Testis (tissue), 2 donors: ENCODE measurements around the gene INTS3.

Source experiments
- POLR2A ChIP-seq: fragments of 450-650 bp; IDR thresholded peaks from one replicate; pipeline ENCODE4 v1.6.1; 2017; ENCODE audit warnings: antibody characterized with exemption, mild to moderate bottlenecking, moderate library complexity
- TF ChIP-seq, protein P1 (sequence below), 3 experiments: fragments of 450-650 bp in 2 of 3; fragments of 200-600 bp in 1 of 3; sonication (generic) in 1 of 3; IDR thresholded peaks; one replicate each; pipeline ENCODE4 v1.5.1; 2016 to 2019; ENCODE audit warnings: antibody characterized with exemption in 3 of 3, mild to moderate bottlenecking in 2 of 3, moderate library complexity in 1 of 3

DNA sequence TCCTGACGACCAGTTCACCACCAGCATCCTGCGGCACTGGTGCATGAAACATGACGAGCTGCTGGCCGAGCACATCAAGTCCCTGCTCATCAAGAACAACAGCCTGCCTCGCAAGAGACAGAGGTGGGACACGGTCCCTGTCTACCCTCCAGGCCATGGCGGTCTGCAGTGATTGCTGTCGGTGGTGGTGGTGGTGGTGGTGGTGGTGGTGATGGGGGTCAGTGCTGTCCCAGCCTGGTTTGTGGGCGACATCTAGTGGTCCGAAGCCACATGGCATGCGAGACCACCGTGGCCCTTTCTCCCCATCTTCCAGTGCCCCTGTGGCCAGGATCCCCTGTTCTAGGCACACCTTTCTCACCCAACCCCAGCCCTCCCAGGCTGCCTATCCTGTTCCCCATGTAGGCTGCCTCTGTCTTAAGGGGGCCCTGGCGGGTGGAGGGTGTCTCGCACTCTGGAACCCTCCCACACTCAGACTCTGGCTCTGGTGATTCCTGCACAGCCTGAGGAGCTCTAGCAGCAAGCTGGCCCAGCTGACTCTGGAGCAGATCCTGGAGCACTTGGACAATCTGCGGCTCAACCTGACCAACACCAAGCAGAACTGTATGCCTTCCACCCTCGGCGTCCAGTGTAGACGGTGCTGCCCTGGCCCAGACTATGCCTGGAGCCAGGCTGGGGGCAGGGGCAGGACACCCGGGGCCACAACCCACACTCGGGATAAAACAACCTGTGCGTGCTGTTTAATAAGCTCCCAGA is 44.2 kb downstream of the INTS3 start:
- TF ChIP-seq POLR2A: no peak
- TF ChIP-seq, protein P1, sequence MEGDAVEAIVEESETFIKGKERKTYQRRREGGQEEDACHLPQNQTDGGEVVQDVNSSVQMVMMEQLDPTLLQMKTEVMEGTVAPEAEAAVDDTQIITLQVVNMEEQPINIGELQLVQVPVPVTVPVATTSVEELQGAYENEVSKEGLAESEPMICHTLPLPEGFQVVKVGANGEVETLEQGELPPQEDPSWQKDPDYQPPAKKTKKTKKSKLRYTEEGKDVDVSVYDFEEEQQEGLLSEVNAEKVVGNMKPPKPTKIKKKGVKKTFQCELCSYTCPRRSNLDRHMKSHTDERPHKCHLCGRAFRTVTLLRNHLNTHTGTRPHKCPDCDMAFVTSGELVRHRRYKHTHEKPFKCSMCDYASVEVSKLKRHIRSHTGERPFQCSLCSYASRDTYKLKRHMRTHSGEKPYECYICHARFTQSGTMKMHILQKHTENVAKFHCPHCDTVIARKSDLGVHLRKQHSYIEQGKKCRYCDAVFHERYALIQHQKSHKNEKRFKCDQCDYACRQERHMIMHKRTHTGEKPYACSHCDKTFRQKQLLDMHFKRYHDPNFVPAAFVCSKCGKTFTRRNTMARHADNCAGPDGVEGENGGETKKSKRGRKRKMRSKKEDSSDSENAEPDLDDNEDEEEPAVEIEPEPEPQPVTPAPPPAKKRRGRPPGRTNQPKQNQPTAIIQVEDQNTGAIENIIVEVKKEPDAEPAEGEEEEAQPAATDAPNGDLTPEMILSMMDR (IDR thresholded peaks at IDR 0.05): peak in 1 of 3 experiments; percentile 11
